OCI-LY1 (cell line): Measurements from ENCODE around the gene STMP1.
A peak's percentile ranks its signal among the peaks of the same experiment; 100 is the strongest.

Experiments used
- CTCF ChIP-seq: fragments of 200-600 bp; sonication (generic), shearing (Covaris generic); IDR thresholded peaks from 2 replicates; pipeline ENCODE4 v1.5.1; 2017; ENCODE audit warnings: mild to moderate bottlenecking, antibody characterized with exemption, low read length, moderate library complexity, mixed read lengths
- EZH2 ChIP-seq: fragments of 200-600 bp; sonication (generic), shearing (Covaris generic); IDR thresholded peaks from 2 replicates; pipeline ENCODE4 v1.8.0; 2017; ENCODE audit warnings: borderline replicate concordance, mixed run types, mild to moderate bottlenecking, antibody characterized with exemption, low read length, moderate library complexity, mixed read lengths

GRCh38 chr7:135704074-135704473 is 41.8 kb downstream of the STMP1 start:
- TF ChIP-seq CTCF (peak; percentile 62), EZH2 (no peak)
